Fibroblast of mammary gland (primary cell): ENCODE results near the gene SIGLEC1.

ENCODE experiments used
- DNase-seq: peaks from one replicate; pipeline ENCODE4 v3.0.0-alpha.2; 2010; ENCODE audit warnings: low read depth
- H3K4me3 ChIP-seq: 2 replicates; pipeline ENCODE4 v1.5.1; 2011; ENCODE audit warnings: low read depth, mild to moderate bottlenecking, low read length, moderate library complexity; ENCODE audit not compliant: control insufficient read depth
- CTCF ChIP-seq: conservative IDR thresholded peaks from 2 replicates; pipeline ENCODE4 v1.5.1; 2011; ENCODE audit warnings: low read depth, low read length, inconsistent platforms; ENCODE audit not compliant: control insufficient read depth, insufficient read depth

The SIGLEC1 gene

GRCh38 chr20:3671986-3672546 lies 40.3 kb downstream of the SIGLEC1 start:
- no peak for DNase-seq
- no peak for TF ChIP-seq CTCF
- H3K4me3 ChIP-seq, result no peak overlapping the region

- H3K4me3 ChIP-seq, result no peak overlapping the region
- no peak for DNase-seq
- no peak for TF ChIP-seq CTCF
These were observed 41.5 kb downstream of the SIGLEC1 start for GRCh38 chr20:3670945-3671344.

GRCh38 chr20:3670511-3670910 lies 41.9 kb downstream of the SIGLEC1 start:
- peak; percentile 44 for DNase-seq
- no peak overlapping the region for H3K4me3 ChIP-seq
- TF ChIP-seq CTCF, result peak; percentile 7

- no peak overlapping the region for H3K4me3 ChIP-seq
- DNase-seq, result no peak
- no peak for TF ChIP-seq CTCF
These were observed 42.6 kb downstream of the SIGLEC1 start for GRCh38 chr20:3669710-3670367.

- H3K4me3 ChIP-seq, result no peak overlapping the region
These were observed 44.9 kb downstream of the SIGLEC1 start for GRCh38 chr20:3667434-3668037.

GRCh38 chr20:3663858-3664257 lies 48.5 kb downstream of the SIGLEC1 start:
- no peak for DNase-seq
- no peak for TF ChIP-seq CTCF
- no peak overlapping the region for H3K4me3 ChIP-seq

More at GRCh38 chr20:3667434-3668037, 44.9 kb downstream of the SIGLEC1 start:
- no peak for DNase-seq
- TF ChIP-seq CTCF, result no peak
